ENCODE measurements around the gene UBL7. TPM values are rescaled to one million over a fixed set of nuclear protein-coding genes. Genes with fewer than 3 reads are reported as not detected.
A peak's percentile ranks its signal among the peaks of the same experiment; 100 is the strongest.

Gene UBL7
- polyA plus RNA-seq, 3 donors: 43.4 to 103 (median 95.1) TPM

DNA sequence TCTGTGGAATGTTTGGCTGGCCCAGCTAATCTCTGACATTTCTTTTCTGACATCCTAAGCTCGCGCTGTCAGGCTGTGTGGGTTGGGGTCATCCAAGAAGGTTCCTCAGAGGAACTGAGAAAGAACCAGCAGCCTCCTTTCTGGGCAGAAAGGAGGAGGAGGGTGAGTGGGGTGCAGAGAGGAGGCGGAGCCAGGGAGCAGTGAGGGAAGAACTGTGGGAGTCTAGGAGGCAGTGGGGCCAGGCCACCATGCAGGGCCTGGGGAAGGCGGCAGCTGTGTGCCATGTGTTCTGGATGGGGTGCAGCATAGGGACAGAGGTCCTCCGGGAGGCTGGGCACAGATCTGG is 32.5 kb downstream of the UBL7 start:
- peaks cover 25 to 37% (median 30%) of the 10 kb centered on the region in 3 donors for H3K27me3 Mint-ChIP-seq (ENCODE audit: low read depth in 3 of 3)
- peaks cover 31 to 37% of the 10 kb centered on the region in 2 donors for H3K4me1 ChIP-seq (ENCODE audit: control insufficient read depth in 1 of 2, insufficient read depth in 2 of 2, low read length in 2 of 2)
- H3K4me3 Mint-ChIP-seq: peak overlapping the region; percentile 29 to 54
- no peak overlapping the region for H3K4me3 ChIP-seq (replicated peaks in 1 of 3; ENCODE audit: low read depth in 2 of 3, low read length in 3 of 3)
- peaks cover 0 to 9% of the 10 kb centered on the region in 2 donors for H3K36me3 Mint-ChIP-seq
- peaks cover 0 to 7% of the 10 kb centered on the region in 2 donors for H3K9me3 ChIP-seq (replicated peaks in 1 of 2; ENCODE audit: control insufficient read depth in 1 of 2, insufficient read depth in 1 of 2, low read length in 2 of 2)
- H4K20me1 ChIP-seq (ENCODE audit: insufficient read depth, low read length): no peaks in the 10 kb centered on the region
- H3K27ac ChIP-seq (ENCODE audit: low read depth in 1 of 2, low read length in 2 of 2): peak overlapping the region in 1 of 2 donors; percentile 56
- H3K36me3 ChIP-seq (replicated peaks in 1 of 2; ENCODE audit: control insufficient read depth in 1 of 2, insufficient read depth in 2 of 2, low read length in 2 of 2): no peaks in the 10 kb centered on the region
- intact Hi-C loops (cut with micrococcal nuclease): no loop called here
- H2AFZ ChIP-seq (ENCODE audit: insufficient read depth, low read depth, low read length, poor library complexity, severe bottlenecking): peak overlapping the region; percentile 14
- peak in 1 of 3 donors; percentile 15 for DNase-seq
- WGBS (ENCODE audit: insufficient coverage): 40% methylated on average over 3 of the region's 5 CpGs
- TF ChIP-seq, protein P1, sequence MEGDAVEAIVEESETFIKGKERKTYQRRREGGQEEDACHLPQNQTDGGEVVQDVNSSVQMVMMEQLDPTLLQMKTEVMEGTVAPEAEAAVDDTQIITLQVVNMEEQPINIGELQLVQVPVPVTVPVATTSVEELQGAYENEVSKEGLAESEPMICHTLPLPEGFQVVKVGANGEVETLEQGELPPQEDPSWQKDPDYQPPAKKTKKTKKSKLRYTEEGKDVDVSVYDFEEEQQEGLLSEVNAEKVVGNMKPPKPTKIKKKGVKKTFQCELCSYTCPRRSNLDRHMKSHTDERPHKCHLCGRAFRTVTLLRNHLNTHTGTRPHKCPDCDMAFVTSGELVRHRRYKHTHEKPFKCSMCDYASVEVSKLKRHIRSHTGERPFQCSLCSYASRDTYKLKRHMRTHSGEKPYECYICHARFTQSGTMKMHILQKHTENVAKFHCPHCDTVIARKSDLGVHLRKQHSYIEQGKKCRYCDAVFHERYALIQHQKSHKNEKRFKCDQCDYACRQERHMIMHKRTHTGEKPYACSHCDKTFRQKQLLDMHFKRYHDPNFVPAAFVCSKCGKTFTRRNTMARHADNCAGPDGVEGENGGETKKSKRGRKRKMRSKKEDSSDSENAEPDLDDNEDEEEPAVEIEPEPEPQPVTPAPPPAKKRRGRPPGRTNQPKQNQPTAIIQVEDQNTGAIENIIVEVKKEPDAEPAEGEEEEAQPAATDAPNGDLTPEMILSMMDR (IDR thresholded peaks at IDR 0.05): no peak
- H3K4me2 ChIP-seq (replicated peaks; ENCODE audit: extremely low read depth, low read length, poor library complexity, severe bottlenecking): peak overlapping the region; percentile 11
- peaks cover 16 to 28% of the 10 kb centered on the region in 2 donors for H3K27me3 ChIP-seq (ENCODE audit: control insufficient read depth in 2 of 2, insufficient read depth in 2 of 2, low read length in 2 of 2)
- peak overlapping the region in 5 of 7 donors; percentile 17 to 58 (median 23) for H3K27ac Mint-ChIP-seq
- peaks cover 0 to 17% (median 0%) of the 10 kb centered on the region in 7 donors for H3K9me3 Mint-ChIP-seq
- H3K4me1 Mint-ChIP-seq: peaks cover 34% of the 10 kb centered on the region
- H3K79me2 ChIP-seq (ENCODE audit: insufficient read depth, low read length): no peaks in the 10 kb centered on the region
- H3K9ac ChIP-seq (ENCODE audit: insufficient read depth, low read length, poor library complexity, severe bottlenecking): peak overlapping the region; percentile 15

DNA sequence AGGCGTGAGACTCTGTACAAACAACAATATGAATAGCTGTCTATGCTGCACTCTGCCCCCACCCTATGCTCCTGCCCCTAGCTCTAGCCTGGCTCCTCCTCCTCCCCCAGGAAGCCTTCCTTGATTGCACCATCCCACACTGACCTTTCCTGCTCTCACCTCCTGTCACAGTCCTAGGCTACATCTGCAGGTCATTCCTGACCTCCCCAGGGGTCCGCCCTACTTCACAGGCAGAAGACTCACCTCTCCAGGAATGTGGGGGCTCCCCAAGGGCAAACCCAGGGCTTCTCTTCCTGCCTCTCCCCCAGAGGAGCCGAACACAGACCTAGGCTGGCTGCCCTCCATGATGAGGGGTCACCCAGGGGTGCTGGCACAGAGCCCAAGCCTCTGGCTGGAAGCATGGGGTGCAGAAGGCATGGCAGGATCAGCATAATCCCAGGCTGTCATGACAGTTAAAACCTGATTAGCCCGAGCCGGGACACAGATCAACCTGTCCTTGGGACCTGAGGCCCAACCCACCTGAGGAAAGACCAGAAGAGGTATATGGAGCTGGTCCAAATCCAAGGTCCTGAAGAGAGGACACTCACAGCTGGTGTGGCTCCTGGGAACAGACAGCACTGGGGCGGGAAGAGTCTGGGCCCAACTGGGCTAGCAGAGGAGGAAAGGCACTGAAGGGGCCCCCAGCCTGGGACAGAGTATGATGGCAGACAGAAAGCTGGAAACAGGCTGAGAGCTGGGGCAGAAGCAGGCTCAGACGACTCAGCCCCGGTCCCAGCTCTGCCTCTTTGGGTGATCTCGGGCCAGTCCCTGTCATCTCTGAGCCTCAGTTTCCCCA is 33.1 kb downstream of the UBL7 start:
- peaks cover 0 to 15% (median 0%) of the 10 kb centered on the region in 7 donors for H3K9me3 Mint-ChIP-seq
- Histone ChIP-seq H3K4me1 (ENCODE audit: control insufficient read depth in 1 of 2, insufficient read depth in 2 of 2, low read length in 2 of 2) (peaks cover 27 to 31% of the 10 kb centered on the region in 2 donors), H3K27ac (ENCODE audit: low read depth in 1 of 2, low read length in 2 of 2) (no peak overlapping the region), H3K27me3 (ENCODE audit: control insufficient read depth in 2 of 2, insufficient read depth in 2 of 2, low read length in 2 of 2) (peaks cover 15 to 26% of the 10 kb centered on the region in 2 donors), H3K79me2 (ENCODE audit: insufficient read depth, low read length) (no peaks in the 10 kb centered on the region), H3K36me3 (replicated peaks in 1 of 2; ENCODE audit: control insufficient read depth in 1 of 2, insufficient read depth in 2 of 2, low read length in 2 of 2) (no peaks in the 10 kb centered on the region), H3K4me3 (replicated peaks in 1 of 3; ENCODE audit: low read depth in 2 of 3, low read length in 3 of 3) (no peak overlapping the region), H3K9ac (ENCODE audit: insufficient read depth, low read length, poor library complexity, severe bottlenecking) (no peak overlapping the region), H4K20me1 (ENCODE audit: insufficient read depth, low read length) (no peaks in the 10 kb centered on the region), H3K4me2 (replicated peaks; ENCODE audit: extremely low read depth, low read length, poor library complexity, severe bottlenecking) (peak overlapping the region; percentile 11), H2AFZ (ENCODE audit: insufficient read depth, low read depth, low read length, poor library complexity, severe bottlenecking) (peak overlapping the region; percentile 14), H3K9me3 (replicated peaks in 1 of 2; ENCODE audit: control insufficient read depth in 1 of 2, insufficient read depth in 1 of 2, low read length in 2 of 2) (peaks cover 0 to 7% of the 10 kb centered on the region in 2 donors)
- H3K27me3 Mint-ChIP-seq (ENCODE audit: low read depth in 3 of 3): peaks cover 24 to 31% (median 29%) of the 10 kb centered on the region in 3 donors
- WGBS (ENCODE audit: insufficient coverage): 81% methylated on average over 9 of the region's 9 CpGs
- peaks cover 34% of the 10 kb centered on the region for H3K4me1 Mint-ChIP-seq
- DNase-seq: no peak
- no peak overlapping the region for H3K4me3 Mint-ChIP-seq
- TF ChIP-seq, protein P1 (IDR thresholded peaks at IDR 0.05): no peak
- no peak overlapping the region for H3K27ac Mint-ChIP-seq
- peaks cover 0 to 9% of the 10 kb centered on the region in 2 donors for H3K36me3 Mint-ChIP-seq
- intact Hi-C loops (cut with micrococcal nuclease): no loop called here
